Stromal cell of bone marrow (primary cell): Measurements from ENCODE around the gene AAMDC.

Source experiments
- DNase-seq: peaks from one replicate; pipeline ENCODE4 v3.0.0-alpha.2; 2012; ENCODE audit warnings: low read depth

The AAMDC gene

DNA sequence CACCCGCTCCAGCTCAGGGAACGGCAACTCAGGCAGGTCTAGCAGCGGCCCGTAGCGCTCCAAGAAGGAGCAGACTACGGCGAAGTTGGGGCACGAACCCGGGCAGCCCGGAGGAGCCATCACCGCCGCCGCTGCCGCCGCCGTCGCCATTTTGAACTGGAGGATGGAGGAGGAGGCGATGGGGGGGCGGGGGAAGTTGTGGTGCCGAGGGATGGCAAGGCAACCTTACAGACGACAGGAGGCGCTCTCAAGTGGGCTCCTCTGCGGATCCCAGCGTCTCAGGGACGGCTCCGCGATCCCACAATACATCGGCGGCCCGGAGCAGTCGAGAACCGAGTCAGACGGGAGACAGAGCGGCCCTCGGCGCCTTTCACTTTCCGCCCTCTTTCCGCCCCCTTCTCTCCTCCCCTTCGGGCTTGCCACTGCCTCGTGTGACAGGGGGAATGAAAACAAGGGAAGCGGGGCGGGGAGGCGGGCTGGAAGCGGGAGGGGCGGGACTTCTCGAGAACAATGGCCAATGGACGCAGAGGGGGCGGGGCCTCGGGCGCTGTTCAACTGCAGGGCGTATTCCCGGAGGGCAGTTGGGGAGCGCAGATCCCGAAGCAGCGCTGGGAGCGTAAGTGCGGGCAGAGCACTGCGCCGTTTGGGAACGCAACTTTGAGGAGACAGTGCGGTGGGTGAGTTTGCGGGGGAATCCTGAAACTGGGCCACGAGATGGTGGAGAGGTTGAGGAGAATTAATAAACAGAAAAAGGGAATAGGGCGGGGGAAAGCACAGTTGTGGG is at the start of gene AAMDC, which contains the start of gene RSF1:
Gene AAMDC (plus strand): TSS at position 580 of the 784 bp plus-strand sequence. CDS start 21,353 bp downstream, outside the sequence.
Gene RSF1 (minus strand): TSS at position 158 of the 784 bp plus-strand sequence. CDS start 8 bp downstream, at position 150.
- DNase-seq = peak; percentile 98

DNA sequence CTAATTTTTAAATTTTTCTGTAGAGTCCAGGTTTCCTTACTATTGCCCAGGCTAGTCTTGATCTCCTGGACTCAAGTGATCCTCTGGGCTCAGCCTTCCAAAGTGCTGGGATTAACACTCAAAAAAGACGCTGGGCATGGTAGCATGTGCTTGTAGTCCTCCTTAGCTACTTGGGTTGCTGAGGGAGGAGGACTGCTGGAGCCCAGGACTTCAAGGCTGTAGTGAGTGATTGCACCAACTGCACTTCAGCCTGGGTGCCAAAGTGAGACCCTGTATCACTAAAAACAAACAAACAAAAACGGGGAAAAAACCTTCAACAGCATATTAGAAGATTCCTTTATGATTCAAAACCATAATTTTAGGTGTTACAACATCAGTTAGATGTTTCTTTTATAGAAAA is 45.0 kb upstream of the AAMDC start:
- DNase-seq = no peak

DNA sequence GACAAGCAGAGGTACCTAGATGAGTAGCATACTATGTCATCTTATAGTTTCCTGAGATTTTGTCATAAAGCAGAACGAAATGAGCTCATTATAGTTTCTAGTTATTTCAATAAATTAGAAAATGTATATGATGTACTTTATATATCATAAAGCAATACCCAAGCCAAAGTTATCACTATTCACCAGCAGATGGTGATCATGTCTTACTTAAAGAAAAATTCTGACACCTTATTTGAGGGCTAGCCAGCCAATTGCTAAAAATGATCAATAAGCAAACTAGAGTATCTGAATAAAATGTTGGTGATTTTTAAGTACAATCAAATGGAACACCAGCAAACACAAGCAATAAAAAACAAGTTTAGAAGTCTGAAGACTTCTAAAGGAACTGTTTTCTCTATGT is 44.5 kb upstream of the AAMDC start:
- DNase-seq = no peak

DNA sequence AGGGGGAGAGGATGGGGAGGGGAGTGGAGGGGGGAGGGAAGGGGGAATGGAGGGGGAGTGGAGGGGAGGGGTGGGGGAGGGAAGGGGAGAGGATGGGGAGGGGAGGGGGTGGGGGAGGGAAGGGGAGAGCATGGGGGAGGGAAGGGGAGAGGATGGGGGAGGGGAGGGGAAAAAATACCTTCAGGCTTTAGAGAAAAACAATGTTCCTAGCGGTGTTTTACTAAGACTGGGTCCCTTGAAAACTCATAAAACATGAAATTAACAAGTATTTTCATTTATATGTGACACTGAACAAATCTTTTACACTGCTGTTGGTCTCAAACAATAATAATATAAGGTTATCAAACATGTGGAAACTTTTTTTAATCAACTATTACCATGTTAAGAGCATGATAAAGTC is 42.8 kb upstream of the AAMDC start:
- DNase-seq = no peak

DNA sequence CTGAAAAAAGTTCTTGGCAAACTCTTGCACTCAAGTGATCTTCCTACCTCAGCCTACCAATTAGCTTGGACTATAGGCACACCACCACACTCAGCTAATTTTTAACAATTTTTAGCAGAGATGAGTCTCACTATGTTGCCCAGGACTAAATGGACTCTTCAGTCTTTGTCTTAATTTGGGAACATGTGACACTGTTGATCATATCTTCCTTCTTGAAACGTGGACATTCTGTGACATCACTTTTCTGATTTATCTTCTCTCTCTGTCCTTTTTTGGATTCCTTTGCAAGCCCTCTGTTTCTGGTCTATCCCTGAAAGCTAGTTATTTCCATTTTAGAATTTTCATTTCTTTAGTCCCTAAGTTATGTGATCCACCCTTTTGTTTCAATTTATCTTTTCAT is 42.4 kb upstream of the AAMDC start:
- DNase-seq = no peak

DNA sequence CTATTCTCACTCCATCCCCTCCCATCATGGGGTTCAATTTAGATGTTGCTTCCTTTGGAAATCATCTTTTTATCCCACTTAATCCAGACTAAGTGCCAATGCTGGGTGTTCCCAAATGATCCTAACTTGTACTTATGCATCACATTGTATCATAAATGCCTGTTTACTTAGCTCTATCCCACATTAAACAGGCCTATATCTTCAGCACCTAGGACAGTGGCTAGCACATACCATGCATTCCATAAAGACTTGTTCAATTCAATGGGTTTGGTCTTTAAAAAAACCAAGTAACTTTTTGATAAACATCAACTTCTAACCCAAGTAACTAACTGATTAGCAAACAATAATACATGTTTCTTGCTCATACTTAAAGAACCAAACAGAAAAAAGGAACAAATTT is 41.0 kb upstream of the AAMDC start:
- DNase-seq = no peak

DNA sequence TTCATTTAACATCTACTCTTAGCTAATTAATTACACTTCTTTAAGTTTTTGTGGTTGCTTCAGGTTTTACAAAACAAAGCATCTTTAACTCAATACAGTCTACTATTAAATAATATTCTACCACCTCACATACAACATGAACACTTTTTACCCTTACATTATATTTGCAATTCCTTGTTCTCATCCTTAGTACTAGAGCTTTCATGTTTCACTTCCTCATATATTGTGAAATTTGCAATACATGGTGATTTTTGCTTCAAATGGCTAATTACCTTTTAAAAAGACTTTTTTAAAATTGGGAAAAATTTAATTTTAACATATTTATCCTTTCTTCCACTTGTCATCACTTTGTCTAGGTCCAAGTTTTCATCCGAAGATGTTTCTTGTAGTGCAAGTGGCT is 37.9 kb upstream of the AAMDC start:
- no peak for DNase-seq

DNA sequence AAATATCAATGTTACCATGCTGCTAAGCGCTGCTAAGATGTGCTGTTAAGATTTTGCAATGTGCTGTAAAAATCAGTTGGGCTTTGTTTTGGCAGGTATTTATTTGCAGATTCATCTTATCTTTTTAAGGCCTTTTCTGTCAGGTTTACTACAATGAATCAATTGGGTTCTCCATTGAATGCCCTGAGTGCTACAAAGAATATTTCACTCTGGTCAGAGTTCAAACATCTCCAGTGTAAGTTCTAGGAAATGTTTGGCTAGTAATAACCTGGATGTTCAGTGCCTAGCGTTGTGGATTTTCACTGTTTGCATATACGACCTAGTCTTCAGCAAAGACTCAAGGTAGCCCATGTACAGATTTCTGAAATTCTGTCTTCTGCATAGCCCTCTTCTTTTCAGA is 36.4 kb upstream of the AAMDC start:
- DNase-seq = no peak

DNA sequence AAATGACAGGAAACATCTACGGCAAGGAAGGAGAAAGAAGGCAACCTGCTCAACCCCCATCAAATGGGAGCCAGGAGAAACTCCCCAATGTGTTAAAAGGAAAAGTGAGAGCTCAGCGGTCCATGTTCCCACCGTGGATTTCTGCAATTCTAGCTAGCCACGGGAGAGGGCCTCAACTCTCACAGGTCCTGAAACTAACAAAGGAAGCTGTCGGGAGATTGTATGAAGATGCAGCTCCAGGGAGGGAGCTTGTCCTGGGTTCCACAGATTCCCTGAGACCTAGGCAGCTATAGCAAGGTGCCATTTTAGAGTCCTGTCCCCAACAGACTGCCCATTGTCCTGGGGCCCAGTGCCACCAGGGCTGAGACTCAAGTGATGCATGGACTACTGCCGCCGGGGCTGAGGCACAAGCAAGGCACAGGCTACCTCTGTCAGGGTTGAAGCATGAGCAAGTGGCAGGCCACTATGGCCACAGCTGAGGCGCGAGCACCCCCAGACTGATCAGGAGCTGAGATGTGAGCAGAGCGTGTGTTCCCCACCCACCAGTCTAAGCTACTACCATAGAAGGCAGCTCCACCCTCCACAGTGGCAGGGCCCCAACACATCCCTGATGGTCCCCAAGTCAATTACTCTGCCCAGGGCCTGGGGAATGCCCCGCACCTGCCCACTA is 31.7 kb upstream of the AAMDC start:
- DNase-seq = no peak

DNA sequence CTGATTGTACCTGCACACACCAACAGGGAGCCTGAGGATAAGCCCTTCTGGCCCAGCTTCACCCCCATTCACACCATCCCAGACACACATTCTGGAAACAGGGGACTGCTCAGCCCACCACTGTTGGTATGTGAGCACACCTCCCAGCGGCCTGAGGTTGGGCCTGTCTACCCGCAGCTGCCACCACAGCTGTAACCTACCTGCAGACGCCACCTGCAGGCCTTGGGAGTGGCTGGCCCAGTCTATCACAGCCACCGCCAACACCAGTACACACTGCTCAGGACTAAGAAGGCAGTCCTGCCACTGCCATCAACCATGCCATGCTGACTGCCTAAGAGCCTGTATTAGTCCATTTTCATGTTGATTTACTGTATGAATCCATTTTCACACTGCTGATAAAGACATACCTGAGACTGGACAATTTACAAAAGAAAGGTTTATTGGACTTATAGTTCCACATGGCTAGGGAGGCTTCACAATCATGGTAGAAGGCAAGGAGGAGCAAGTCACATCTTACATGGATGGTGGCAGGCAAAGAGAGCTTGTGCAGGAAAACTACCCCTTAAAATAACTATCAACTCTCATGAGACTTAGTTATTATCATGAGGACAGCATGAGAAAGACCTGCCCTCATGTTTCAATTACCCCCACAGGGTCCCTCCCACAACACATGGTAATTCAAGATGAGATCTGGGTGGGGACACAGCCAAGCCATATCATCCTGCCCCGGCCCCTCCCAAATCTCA is 31.0 kb upstream of the AAMDC start:
- no peak for DNase-seq

DNA sequence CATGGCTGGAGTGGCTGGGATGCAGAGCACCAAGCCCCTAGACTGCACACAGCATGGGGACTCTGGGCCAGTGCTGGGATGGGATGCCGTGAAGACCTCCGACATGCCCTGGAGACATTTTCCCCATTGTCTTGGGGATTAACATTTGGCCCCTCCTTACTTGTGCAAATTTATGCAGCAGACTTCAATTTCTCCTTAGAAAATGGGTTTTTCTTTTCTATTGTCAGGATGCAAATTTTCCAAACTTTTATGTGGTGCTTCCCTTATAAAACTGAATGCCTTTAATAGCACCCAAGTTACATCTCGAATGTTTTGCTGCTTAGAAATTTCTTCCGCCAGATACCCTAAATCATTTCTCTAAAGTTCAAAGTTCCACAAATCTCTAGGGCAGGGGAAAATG is 29.6 kb upstream of the AAMDC start:
- no peak for DNase-seq

DNA sequence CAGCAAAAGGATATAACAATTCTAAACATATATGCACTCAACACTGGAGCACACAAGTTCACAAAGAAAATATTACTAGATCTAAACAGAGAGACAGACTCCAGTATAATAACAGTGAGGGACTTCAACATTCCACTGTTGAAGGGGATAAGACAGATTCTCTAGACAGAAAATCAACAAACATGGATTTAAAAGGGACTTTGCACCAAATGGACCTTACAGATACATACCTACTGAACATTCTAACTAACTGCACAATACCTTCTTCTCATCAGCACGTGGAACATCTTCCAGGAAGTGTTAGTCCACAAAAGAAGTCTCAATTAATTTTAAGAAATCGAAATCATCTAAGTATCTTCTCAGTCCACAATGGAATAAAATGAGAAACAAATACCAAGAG is 27.0 kb upstream of the AAMDC start:
- DNase-seq = no peak

DNA sequence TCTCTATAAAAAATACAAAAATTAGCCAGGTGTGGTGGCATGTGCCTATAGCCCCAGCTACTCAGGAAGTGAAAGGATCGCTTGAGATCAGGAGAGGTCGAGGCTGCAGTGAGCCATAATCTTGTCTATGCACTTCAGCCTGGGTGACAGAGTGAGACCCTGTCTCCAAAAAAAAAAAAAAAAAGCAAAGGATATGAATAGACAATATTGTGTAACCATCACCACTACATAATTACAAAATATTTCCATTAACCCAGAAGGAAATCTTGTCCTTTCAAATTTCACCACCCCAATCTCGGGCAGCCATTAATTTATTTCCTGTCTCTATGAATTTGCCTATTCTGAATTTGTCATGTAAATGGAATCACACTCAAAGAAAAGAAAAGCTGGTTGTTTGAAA is 21.6 kb upstream of the AAMDC start:
- no peak for DNase-seq

DNA sequence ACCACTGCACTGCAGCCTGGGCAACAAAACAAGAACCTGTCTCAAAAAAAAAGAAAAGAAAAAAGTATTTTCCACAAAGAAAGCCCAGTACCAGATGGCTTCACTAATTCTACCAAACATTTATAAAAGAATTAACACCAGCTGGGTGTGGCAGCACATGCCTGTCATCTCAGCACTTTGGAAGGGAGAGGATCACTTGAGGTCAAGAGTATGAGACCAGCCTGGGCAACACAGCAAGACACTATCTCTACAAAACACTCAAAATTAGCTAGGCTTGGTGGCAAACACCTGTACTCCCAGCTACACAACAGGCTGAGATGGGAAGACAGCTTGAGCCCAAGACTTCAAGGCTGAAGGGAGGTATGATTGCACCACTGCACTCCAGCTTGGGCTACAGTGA is 20.5 kb upstream of the AAMDC start:
- DNase-seq = no peak

DNA sequence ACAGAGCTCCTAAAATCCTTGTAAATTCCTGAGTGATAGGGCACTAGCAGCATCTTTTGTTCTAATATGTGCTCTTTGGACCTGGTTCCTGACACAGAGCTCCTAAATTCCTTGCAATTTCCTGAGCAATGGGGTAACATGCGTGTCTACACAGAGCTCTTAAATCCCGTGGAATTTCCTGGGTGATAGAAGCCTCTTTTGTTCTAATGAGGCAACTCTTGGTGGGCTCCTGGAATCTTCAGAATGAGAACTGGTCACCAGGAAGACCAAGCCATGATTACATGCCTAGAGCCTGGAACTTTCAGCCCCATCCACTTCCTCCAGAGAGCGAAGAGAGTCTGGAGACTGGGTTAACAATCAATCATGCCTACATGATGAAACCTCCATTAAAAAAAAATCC is 19.5 kb upstream of the AAMDC start:
- no peak for DNase-seq

DNA sequence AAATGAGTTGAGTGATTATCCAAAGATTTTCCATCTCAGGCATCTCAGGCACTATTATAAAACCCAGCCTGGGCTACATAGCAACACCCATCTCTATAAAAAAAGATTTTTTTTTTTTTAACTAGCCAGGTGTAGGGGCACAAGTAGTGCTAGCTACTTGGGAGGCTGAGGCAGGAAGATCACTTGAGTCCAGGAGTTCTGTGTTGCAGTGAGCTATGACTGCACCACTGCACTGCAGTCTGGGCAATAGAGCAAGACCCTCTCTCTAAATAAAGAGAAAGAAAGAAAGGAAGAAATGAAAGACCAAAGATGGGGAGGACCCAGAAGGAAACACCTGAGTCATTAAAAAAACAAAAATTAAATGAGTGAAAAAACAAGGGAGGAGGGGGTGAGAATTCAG is 14.5 kb upstream of the AAMDC start:
- DNase-seq = no peak

DNA sequence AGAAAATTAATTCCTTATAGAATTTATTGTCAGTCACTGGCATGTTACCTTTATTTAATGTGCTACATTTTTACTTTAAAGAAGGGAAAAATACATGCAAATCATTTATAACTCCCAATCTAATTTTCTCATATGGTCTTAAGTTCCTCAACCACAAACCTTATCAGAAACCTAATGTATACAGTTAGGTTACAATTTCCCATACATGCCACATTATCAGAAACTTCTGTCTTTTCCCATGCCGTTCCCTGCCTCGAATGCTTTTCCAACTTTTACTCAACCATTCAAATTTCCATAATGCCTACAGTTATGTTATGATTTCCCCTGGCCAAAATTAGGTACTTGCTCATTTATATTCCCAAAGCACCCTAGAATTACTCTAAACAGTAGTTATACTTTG is 14.0 kb upstream of the AAMDC start:
- no peak for DNase-seq

DNA sequence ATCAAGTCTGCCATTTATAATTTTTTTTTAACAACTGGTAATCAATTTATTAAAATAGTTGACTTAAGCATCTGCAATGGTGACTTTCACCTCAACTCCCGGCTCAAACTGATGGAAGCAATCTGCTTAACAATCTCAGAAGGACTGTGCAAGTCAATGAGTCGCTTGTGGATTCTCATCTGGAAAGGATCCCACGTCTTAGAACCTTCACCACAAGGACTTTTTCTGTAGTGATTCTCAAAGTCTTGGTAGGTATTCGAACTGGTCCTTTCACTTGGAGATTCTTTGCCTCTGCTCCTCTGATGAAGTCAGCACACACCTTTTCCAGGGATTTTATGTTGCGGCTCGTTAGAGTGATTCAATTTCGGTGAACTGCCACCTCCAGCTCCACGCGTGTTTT is 7.7 kb upstream of the AAMDC start:
- DNase-seq = no peak

DNA sequence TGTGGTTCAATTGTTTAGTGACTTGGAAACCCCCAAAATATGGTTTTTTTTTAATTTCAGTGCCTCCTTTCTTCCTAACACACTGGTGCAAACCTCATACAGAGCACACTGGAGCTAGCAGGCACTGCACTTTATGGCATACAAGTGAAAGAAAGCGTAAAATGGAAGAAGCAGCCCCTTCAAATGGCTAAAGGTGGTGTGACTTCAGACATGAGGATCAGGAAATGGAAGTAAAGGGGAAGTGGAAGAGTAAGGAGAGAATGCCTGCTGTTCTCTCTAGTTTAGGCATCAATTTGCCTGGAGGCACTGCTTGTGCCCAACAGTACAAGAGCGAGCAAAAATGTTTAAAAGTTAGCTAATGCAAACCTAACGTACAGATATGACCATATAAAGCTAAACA is 6.1 kb upstream of the AAMDC start:
- no peak for DNase-seq

DNA sequence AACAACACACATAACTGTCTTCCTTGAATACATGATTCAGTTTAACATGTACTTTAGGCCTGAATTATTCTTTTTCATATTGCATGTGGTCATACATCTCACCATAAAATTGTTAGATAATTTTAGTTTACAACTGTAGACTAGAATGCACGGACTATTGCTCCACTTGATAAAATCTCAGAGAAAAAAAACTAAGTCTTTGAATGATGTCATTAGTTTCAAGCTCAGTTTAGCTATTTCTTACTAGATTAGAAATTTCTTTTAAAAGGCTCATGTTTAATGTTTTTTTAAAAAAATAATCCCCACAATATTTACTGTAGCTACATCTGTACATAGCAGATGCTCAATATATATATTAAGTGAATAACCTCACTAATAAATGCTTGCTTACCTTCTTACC is 5.5 kb upstream of the AAMDC start:
- no peak for DNase-seq

DNA sequence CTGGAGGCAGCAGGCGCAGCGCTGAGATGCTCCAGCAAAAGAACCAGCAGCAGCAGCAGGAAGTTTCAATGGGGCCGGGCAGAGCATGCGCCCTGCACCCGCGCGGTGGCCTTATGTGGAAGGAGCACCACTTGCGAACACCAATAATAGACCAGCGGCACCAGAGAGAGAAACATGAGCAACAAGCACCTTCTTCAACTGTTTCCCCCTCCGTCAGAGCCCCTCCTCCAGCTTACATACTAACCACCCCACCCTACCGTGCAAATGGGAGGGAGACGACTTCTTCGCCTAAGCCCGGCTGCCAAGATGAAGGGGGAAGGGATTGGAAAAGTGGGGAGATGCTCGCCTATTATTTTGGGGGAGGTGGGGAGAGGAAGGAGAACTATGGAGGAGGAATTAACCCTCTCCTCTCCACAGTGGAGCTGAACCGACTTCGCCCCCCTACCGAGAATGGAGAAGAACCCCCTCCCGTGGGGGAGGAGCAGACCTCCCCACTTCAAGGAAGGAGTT is 1.5 kb upstream of the AAMDC start:
- DNase-seq = peak; percentile 70

DNA sequence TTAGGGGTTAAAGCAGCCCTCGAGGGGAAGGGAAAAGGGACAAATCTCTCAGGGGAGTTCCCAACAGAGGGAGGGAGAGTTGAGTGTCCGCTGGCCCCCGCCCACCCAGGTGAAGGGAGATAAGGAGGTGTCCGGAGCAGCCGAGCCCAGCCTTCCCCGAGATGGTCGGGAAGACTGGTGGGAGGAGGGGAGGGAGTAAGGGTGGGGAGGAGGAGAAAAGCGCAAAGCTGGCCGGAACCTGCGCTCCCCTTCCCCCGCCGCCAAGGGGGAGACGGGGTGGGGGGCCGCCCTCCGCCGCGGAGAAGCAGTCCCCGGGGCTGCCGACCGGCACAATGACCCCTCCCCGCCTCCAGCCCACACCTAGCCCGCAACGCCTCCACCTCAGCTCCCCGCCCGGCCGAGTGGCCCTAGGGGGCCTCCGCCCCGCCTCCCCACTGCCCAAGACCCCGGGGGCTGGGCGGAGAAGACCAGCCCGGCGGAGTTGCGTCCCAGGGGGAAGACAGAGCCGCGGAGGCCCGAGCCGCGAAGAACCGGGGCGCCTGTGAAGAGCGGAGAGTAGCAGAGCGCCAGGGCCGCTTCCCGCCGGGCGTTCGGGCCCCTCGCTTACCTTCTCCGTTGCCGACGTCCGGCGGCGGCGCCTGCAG is 901 bp upstream of the AAMDC start:
- no peak for DNase-seq
